Activated naive CD8-positive, alpha-beta T cell treated with anti-CD3 and anti-CD28 coated beads for 36 hours (primary cell): Measurements from ENCODE around the gene GJB5. TPM values are rescaled to one million over a fixed set of nuclear protein-coding genes. Genes with fewer than 3 reads are reported as not detected.

Experiments
- DNase-seq: peaks from one replicate; pipeline ENCODE4 v3.0.0; 2021
- H3K27ac Mint-ChIP-seq: one replicate; pipeline ENCODE4 v1.8.0; 2022; ENCODE audit warnings: mild to moderate bottlenecking, moderate library complexity, mixed read lengths
- H3K27me3 Mint-ChIP-seq: one replicate; pipeline ENCODE4 v1.8.0; 2022; ENCODE audit warnings: mild to moderate bottlenecking, mixed read lengths
- H3K36me3 Mint-ChIP-seq: one replicate; pipeline ENCODE4 v1.8.0; 2021; ENCODE audit warnings: mild to moderate bottlenecking, mixed read lengths
- H3K4me1 Mint-ChIP-seq: one replicate; pipeline ENCODE4 v1.8.0; 2021; ENCODE audit warnings: mixed read lengths
- H3K4me3 Mint-ChIP-seq: one replicate; pipeline ENCODE4 v1.8.0; 2022; ENCODE audit warnings: mild to moderate bottlenecking, moderate library complexity, mixed read lengths
- H3K9me3 Mint-ChIP-seq: one replicate; pipeline ENCODE4 v1.8.0; 2022; ENCODE audit warnings: mixed read lengths
- total RNA-seq, 2 experiments: library from RNA; stranded (reverse); gene quantifications; one replicate each; pipeline ENCODE4 v1.2.3, GENCODE V29; 2021

GJB5 gene
- total RNA-seq, 2 experiments from 2014 or later = not detected

DNA sequence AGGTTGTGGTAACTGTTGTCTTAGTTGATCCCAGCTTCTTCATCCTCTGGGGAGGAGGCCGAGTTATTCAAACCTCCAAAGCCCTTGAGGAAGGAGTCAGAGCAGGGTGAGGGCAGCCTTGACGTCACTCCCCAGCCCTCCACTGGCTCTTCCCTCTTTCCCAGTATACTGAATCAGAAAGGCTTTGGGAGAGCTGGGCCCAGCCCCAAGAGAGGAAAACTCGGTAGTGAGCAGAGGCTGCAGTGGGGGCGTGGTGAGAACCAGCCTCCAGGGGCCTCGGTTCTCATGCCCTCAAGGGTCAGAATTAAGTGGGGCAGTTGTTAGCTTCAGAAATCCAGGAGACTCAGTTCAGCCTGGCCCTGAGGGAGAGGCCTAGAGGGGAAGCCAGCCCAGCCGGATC, 36.1 kb downstream of the GJB5 start:
- H3K27me3 Mint-ChIP-seq = peaks cover 33% of the 10 kb centered on the region
- H3K9me3 Mint-ChIP-seq = no peaks in the 10 kb centered on the region
- no peak overlapping the region for H3K4me3 Mint-ChIP-seq
- peaks cover 13% of the 10 kb centered on the region for H3K4me1 Mint-ChIP-seq
- peaks cover 2% of the 10 kb centered on the region for H3K36me3 Mint-ChIP-seq
- no peak overlapping the region for H3K27ac Mint-ChIP-seq
- DNase-seq = no peak

DNA sequence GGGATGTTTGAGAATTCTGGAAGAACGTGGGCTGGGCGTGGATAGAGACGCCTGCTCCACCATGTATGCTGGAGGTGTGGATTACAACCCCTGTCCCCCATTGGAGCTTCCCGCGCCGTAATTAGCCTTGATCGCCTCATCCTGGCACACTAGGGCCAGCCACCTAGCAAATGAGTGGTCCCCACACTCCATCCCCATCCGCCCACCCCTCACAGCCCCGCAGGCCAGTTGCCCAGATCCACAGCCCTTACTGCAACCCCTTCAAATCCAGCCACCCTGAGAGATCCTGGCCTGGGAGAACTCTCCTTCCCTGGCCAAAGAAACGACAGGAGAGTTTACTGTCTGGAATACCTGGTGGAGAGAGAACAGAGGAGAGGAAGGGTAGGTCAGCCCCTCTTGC, 37.6 kb downstream of the GJB5 start:
- Mint-ChIP-seq H3K27ac (no peak overlapping the region), H3K4me3 (peak overlapping the region; percentile 30), H3K36me3 (peaks cover 2% of the 10 kb centered on the region), H3K27me3 (peaks cover 29% of the 10 kb centered on the region), H3K4me1 (peaks cover 8% of the 10 kb centered on the region), H3K9me3 (no peaks in the 10 kb centered on the region)
- DNase-seq = no peak

DNA sequence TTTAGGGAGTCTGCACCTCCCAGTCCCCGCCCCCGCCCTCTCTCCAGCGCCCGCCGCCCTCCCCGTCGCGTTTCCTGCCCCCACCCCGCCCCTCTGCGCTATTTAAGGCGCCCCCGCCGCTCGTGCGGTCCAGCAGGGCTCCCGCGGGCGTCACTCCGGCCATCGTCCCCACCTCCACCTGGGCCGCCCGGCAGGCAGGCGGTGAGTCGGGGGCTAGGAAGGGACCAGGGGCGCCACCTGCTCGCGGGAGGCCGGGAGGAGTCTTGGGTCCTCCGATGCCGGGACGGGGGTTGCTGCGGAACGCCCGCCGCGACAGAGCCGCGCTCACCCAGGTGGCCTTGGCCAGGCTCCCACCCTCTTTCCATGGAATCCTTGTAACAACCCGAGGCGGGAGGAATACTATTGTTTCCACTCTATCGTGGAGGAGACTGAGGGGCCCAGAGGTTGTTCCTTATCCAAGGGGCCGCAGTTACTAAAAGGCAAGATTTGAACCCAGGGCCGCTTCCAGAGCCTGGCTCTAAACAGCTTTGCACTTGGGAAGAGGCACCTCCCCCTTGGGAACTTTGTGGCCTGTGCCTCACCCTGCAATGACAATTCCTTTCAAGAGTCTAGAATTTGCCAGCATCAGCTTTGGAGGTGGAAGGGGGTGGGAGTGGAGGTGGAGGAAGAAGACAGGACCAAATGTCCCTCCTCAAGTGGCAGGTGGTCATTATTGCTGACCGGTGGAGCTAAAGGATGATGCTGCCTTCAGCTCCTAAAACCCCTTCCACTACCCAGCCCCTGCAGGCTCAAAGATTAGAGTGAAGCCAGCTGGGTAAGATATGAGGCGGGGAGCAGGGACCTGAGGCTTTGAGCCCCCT, 38.3 kb downstream of the GJB5 start, which contains the start of gene GJA4:
Gene GJA4, plus strand, starts transcription at position 132 of the 860 bp plus-strand sequence. CDS start 1,215 bp downstream, outside the sequence.
- Mint-ChIP-seq H3K27ac (no peak within 1 kb of the TSS), H3K36me3 (peaks cover 2% of the 10 kb centered on the region), H3K4me1 (peaks cover 8% of the 10 kb centered on the region), H3K9me3 (no peaks in the 10 kb centered on the region), H3K27me3 (peaks cover 29% of the 10 kb centered on the region), H3K4me3 (peak within 1 kb of the TSS; percentile 30)
- DNase-seq = no peak

DNA sequence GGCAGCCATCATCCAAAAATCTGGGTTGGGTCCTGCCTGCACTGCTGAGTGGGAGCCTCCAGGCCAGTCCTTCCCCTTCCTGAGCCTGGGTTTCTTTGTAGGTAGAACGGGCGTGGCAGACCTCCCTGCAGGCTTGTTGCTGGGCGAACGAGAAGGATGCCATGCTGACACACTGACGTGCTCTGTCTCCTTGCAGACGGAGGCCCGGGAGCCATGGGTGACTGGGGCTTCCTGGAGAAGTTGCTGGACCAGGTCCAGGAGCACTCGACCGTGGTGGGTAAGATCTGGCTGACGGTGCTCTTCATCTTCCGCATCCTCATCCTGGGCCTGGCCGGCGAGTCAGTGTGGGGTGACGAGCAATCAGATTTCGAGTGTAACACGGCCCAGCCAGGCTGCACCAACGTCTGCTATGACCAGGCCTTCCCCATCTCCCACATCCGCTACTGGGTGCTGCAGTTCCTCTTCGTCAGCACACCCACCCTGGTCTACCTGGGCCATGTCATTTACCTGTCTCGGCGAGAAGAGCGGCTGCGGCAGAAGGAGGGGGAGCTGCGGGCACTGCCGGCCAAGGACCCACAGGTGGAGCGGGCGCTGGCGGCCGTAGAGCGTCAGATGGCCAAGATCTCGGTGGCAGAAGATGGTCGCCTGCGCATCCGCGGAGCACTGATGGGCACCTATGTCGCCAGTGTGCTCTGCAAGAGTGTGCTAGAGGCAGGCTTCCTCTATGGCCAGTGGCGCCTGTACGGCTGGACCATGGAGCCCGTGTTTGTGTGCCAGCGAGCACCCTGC, 39.3 kb downstream of the GJB5 start:
- no peak for DNase-seq
- Mint-ChIP-seq H3K27ac (no peak overlapping the region), H3K9me3 (no peaks in the 10 kb centered on the region), H3K4me3 (no peak overlapping the region), H3K36me3 (peaks cover 4% of the 10 kb centered on the region), H3K27me3 (peaks cover 29% of the 10 kb centered on the region), H3K4me1 (peaks cover 8% of the 10 kb centered on the region)

DNA sequence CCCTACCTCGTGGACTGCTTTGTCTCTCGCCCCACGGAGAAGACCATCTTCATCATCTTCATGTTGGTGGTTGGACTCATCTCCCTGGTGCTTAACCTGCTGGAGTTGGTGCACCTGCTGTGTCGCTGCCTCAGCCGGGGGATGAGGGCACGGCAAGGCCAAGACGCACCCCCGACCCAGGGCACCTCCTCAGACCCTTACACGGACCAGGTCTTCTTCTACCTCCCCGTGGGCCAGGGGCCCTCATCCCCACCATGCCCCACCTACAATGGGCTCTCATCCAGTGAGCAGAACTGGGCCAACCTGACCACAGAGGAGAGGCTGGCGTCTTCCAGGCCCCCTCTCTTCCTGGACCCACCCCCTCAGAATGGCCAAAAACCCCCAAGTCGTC, 39.9 kb downstream of the GJB5 start:
- Mint-ChIP-seq H3K27ac (no peak overlapping the region), H3K36me3 (peaks cover 4% of the 10 kb centered on the region), H3K4me1 (peaks cover 8% of the 10 kb centered on the region), H3K27me3 (peaks cover 27% of the 10 kb centered on the region), H3K9me3 (no peaks in the 10 kb centered on the region), H3K4me3 (no peak overlapping the region)
- no peak for DNase-seq

DNA sequence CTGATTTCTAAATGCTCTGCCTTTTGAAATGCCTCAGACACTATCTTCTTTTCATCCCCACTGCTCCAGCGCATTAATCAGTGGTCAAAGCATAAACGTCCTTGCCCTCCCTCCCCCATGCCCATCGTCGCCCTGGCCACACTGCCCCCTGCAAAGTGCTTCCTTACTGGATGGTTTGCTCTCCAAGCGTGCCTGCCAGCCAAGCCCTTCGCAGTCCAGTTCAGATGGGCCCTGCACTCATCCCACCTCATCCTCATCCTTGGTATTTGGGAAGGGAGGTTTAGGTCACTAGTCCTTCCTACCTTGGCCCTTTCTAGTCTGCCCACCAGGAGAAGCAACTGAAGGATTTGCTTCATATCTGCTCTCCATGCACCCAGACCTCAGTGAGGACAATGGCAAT, 41.1 kb downstream of the GJB5 start:
- peaks cover 21% of the 10 kb centered on the region for H3K27me3 Mint-ChIP-seq
- peaks cover 4% of the 10 kb centered on the region for H3K36me3 Mint-ChIP-seq
- peaks cover 16% of the 10 kb centered on the region for H3K4me1 Mint-ChIP-seq
- H3K4me3 Mint-ChIP-seq = no peak overlapping the region
- no peaks in the 10 kb centered on the region for H3K9me3 Mint-ChIP-seq
- no peak for DNase-seq
- no peak overlapping the region for H3K27ac Mint-ChIP-seq

DNA sequence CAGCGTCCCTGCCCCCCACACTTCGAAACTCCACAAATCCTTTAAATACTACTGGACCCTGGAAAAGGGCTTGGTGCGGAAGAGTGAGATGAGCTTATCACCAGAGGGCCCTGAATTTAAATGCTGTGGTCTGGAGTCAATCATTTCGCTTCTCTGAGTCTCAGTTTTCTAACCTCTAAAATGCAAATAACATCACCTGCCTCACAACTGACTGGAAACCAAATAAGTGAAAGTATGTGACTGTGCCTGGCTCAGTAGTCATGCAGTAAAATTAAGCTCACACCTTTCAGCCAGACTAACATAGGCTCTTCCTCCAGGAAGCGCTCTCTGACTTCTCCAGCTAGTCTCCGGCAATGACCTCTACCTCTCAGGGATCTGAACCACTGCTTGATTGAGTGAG, 42.1 kb downstream of the GJB5 start:
- no peak overlapping the region for H3K27ac Mint-ChIP-seq
- no peak for DNase-seq
- H3K4me1 Mint-ChIP-seq = peaks cover 14% of the 10 kb centered on the region
- no peaks in the 10 kb centered on the region for H3K9me3 Mint-ChIP-seq
- peaks cover 10% of the 10 kb centered on the region for H3K27me3 Mint-ChIP-seq
- H3K4me3 Mint-ChIP-seq = no peak overlapping the region
- peaks cover 4% of the 10 kb centered on the region for H3K36me3 Mint-ChIP-seq

DNA sequence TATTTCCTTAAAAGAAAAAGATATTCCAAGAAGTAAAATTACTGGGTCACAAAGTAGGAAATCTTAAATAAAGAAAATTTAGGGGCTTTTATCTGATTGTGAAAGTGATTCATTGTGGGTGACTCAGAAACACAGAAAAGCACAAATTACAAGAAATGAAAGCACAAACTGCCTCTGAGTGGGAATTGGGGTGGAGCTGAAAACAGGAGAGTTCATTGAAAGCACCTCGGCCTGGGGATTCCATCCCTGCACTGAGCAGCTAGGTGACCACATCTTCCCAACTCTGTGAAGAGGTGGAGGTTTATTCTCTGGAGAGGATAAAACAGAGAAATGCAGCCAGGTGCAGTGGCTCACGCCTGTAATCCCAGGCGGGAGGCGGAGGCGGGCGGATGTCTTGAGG, 45.4 kb downstream of the GJB5 start:
- DNase-seq = peak; percentile 20
- no peak overlapping the region for H3K4me3 Mint-ChIP-seq
- H3K27ac Mint-ChIP-seq = peak overlapping the region; percentile 72
- peaks cover 8% of the 10 kb centered on the region for H3K4me1 Mint-ChIP-seq
- H3K27me3 Mint-ChIP-seq = no peaks in the 10 kb centered on the region
- H3K9me3 Mint-ChIP-seq = peaks cover 3% of the 10 kb centered on the region
- H3K36me3 Mint-ChIP-seq = peaks cover 6% of the 10 kb centered on the region

DNA sequence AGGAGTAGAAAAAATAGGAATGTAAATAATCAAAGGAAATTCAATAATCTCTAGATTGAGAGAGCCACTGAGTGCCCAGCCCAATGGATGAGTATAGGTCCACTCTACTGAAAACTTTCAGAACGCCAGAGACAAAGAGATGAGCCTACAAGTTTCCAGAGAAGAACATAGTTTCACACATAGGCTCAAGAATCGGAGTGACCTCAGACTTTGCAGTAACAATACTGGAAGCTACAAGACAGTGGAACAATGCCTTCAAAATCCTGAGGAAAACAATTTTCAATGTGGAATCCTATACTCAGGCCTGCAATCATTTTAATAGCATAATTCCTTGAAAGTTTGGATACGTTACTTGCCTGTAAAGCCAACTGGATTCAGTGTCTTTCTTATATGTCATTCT, 48.9 kb downstream of the GJB5 start:
- peaks cover 3% of the 10 kb centered on the region for H3K36me3 Mint-ChIP-seq
- no peak overlapping the region for H3K4me3 Mint-ChIP-seq
- H3K27me3 Mint-ChIP-seq = no peaks in the 10 kb centered on the region
- DNase-seq = no peak
- no peak overlapping the region for H3K27ac Mint-ChIP-seq
- H3K9me3 Mint-ChIP-seq = peaks cover 3% of the 10 kb centered on the region
- H3K4me1 Mint-ChIP-seq = peaks cover 8% of the 10 kb centered on the region

DNA sequence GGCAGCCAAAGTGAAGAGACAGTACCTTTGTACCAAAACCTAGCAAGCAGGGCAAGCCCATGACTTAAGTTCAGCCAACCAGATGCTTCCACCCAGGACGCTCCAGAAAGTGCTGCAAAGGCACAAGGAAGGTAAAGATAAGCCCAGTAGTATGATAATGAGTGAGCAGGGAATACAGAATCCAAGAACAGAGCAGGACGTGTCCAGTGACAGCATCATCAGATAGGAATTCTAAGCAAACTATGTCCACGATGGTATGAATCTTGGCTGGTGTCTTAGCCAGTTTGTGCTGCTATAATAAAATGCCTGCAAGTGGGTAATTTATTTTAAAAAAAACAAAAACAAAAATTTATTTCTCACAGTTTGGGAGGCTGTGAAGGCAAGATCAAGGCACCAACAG, 51.5 kb downstream of the GJB5 start:
- H3K27ac Mint-ChIP-seq = no peak overlapping the region
- H3K36me3 Mint-ChIP-seq = peaks cover 9% of the 10 kb centered on the region
- H3K9me3 Mint-ChIP-seq = peaks cover 6% of the 10 kb centered on the region
- H3K4me3 Mint-ChIP-seq = no peak overlapping the region
- no peak for DNase-seq
- no peaks in the 10 kb centered on the region for H3K27me3 Mint-ChIP-seq
- H3K4me1 Mint-ChIP-seq = no peaks in the 10 kb centered on the region

Other genes starting within 250 kb of the GJB5 start
- gene GJB4, start 4.7 kb downstream of the GJB5 start, total RNA-seq = not detected
- not detected for gene GJB3, start 26.2 kb downstream of the GJB5 start, total RNA-seq
- not detected for gene GJA4, start 38.0 kb downstream of the GJB5 start, total RNA-seq
- 10 to 100 TPM; 67.4 to 68.1 TPM for gene SMIM12, start 104.7 kb downstream of the GJB5 start, total RNA-seq
- gene DLGAP3, start 174.6 kb downstream of the GJB5 start, total RNA-seq = under 1 TPM; 0.74 to 0.91 TPM
- gene TMEM35B, start 230.3 kb downstream of the GJB5 start, total RNA-seq = 10 to 100 TPM; 18.4 to 19.2 TPM